ENCODE data around the gene ATP6V1B1.

The ATP6V1B1 gene

GRCh38 chr2:70959851-70960832 lies 24.4 kb downstream of the ATP6V1B1 start:
- TF ChIP-seq, protein P1, sequence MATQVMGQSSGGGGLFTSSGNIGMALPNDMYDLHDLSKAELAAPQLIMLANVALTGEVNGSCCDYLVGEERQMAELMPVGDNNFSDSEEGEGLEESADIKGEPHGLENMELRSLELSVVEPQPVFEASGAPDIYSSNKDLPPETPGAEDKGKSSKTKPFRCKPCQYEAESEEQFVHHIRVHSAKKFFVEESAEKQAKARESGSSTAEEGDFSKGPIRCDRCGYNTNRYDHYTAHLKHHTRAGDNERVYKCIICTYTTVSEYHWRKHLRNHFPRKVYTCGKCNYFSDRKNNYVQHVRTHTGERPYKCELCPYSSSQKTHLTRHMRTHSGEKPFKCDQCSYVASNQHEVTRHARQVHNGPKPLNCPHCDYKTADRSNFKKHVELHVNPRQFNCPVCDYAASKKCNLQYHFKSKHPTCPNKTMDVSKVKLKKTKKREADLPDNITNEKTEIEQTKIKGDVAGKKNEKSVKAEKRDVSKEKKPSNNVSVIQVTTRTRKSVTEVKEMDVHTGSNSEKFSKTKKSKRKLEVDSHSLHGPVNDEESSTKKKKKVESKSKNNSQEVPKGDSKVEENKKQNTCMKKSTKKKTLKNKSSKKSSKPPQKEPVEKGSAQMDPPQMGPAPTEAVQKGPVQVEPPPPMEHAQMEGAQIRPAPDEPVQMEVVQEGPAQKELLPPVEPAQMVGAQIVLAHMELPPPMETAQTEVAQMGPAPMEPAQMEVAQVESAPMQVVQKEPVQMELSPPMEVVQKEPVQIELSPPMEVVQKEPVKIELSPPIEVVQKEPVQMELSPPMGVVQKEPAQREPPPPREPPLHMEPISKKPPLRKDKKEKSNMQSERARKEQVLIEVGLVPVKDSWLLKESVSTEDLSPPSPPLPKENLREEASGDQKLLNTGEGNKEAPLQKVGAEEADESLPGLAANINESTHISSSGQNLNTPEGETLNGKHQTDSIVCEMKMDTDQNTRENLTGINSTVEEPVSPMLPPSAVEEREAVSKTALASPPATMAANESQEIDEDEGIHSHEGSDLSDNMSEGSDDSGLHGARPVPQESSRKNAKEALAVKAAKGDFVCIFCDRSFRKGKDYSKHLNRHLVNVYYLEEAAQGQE (IDR thresholded peaks at IDR 0.05; ENCODE audit: low read depth) = no peak
- TF ChIP-seq EP300 (IDR thresholded peaks at IDR 0.05; ENCODE audit: borderline replicate concordance) (no peak), TCF12 (IDR thresholded peaks at IDR 0.05; ENCODE audit: low read depth) (no peak), MAX (IDR thresholded peaks at IDR 0.05) (no peak), USF1 (IDR thresholded peaks at IDR 0.05) (no peak), NFIC (IDR thresholded peaks at IDR 0.05) (no peak), CREB1 (IDR thresholded peaks at IDR 0.05; ENCODE audit: low read depth) (no peak), EGR1 (IDR thresholded peaks at IDR 0.05) (no peak), YY1 (IDR thresholded peaks at IDR 0.05; ENCODE audit: low read depth) (no peak)

DNA sequence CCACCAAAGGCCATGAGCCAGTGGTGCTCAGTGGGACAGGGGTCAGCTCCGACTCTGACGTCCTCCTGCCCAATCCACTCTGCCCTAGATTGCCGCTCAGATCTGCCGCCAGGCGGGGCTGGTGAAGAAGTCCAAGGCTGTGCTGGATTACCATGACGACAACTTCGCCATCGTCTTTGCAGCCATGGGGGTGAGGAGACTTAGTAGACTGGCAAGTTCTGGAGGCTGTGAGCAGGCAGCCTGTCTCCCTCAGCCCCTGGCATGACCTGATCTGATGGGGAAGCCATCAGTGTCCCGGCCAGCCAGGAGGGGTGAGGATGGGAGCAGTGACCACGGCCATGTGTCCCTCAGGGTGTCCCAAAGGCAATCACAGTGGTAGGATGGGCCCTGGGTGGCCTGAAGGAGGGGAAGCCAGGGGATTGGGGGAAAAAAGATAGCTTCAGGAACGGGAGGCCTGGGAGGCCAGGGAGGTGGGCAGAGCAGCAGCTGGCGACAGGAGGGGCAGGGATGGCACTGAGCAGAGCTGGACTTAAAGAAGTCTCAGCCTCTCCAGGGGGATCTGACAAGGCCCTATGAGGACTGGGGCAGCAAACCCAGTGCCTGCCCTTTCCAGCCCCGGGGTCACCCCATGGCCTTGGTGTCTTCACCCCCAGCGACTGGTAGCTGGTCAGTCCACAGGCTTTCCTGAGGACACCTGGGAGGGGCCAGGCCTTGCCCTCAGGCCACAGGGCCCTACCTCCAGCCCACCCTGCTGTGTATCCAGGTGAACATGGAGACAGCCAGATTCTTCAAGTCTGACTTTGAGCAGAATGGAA lies 25.3 kb downstream of the ATP6V1B1 start:
- TF ChIP-seq NFIC (IDR thresholded peaks at IDR 0.05) (no peak), TEAD4 (IDR thresholded peaks at IDR 0.05) (no peak), FOXM1 (IDR thresholded peaks at IDR 0.05; ENCODE audit: borderline replicate concordance, low read depth) (no peak), RAD21 (IDR thresholded peaks at IDR 0.05; ENCODE audit: low read depth) (no peak), CREB1 (IDR thresholded peaks at IDR 0.05; ENCODE audit: low read depth) (no peak), MAX (IDR thresholded peaks at IDR 0.05) (no peak), YY1 (IDR thresholded peaks at IDR 0.05; ENCODE audit: low read depth) (no peak), EP300 (IDR thresholded peaks at IDR 0.05; ENCODE audit: borderline replicate concordance) (no peak), TCF12 (IDR thresholded peaks at IDR 0.05; ENCODE audit: low read depth) (no peak), CEBPB (IDR thresholded peaks at IDR 0.05) (no peak), ZBTB7A (IDR thresholded peaks at IDR 0.05; ENCODE audit: low read depth) (no peak), TAF1 (IDR thresholded peaks at IDR 0.05; ENCODE audit: low read depth) (no peak), USF1 (IDR thresholded peaks at IDR 0.05) (no peak), EGR1 (IDR thresholded peaks at IDR 0.05) (no peak)
- TF ChIP-seq, protein P1 (IDR thresholded peaks at IDR 0.05; ENCODE audit: low read depth) = no peak

DNA sequence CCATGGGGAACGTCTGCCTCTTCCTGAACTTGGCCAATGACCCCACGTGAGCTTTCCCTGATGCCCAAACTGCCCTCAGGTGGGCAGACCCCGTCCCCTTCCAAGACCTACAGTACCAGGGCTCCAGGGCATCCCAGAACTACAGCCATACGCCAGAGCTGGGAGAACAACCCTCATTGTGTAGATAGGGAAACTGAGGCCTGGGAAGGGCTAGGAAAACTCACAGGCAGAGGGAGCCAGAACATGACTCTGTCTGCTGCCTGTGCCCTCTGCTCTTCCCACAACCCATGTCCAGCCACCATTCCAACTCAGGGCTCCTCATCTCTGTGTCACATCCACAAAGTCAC lies 25.9 kb downstream of the ATP6V1B1 start:
- TF ChIP-seq RAD21 (IDR thresholded peaks at IDR 0.05; ENCODE audit: low read depth) (no peak), MAX (IDR thresholded peaks at IDR 0.05) (no peak), USF1 (IDR thresholded peaks at IDR 0.05) (no peak), CEBPB (IDR thresholded peaks at IDR 0.05) (no peak), ZBTB7A (IDR thresholded peaks at IDR 0.05; ENCODE audit: low read depth) (no peak), CREB1 (IDR thresholded peaks at IDR 0.05; ENCODE audit: low read depth) (no peak), EP300 (IDR thresholded peaks at IDR 0.05; ENCODE audit: borderline replicate concordance) (no peak), TEAD4 (IDR thresholded peaks at IDR 0.05) (no peak), TCF12 (IDR thresholded peaks at IDR 0.05; ENCODE audit: low read depth) (no peak), YY1 (IDR thresholded peaks at IDR 0.05; ENCODE audit: low read depth) (no peak), EGR1 (IDR thresholded peaks at IDR 0.05) (no peak), TAF1 (IDR thresholded peaks at IDR 0.05; ENCODE audit: low read depth) (no peak), FOXM1 (IDR thresholded peaks at IDR 0.05; ENCODE audit: borderline replicate concordance, low read depth) (no peak), NFIC (IDR thresholded peaks at IDR 0.05) (no peak)
- TF ChIP-seq, protein P1 (IDR thresholded peaks at IDR 0.05; ENCODE audit: low read depth) = no peak
